HL-60 (cell line): ENCODE results near the gene TIGAR.

ENCODE experiments used
- DNase-seq, 2 experiments: peaks; one replicate each; pipeline ENCODE4 v3.0.0-alpha.2; 2010 to 2020; ENCODE audit warnings: low read depth in 1 of 2, low spot score in 1 of 2
- H3K27ac ChIP-seq: fragments of 250-450 bp; sonication (Bioruptor Pico); replicated peaks from 2 replicates; pipeline ENCODE4 v1.5.1; 2020; ENCODE audit warnings: mild to moderate bottlenecking, moderate library complexity
- H3K27me3 ChIP-seq: fragments of 250-450 bp; sonication (Bioruptor Pico); 2 replicates; pipeline ENCODE4 v1.5.1; 2021; ENCODE audit warnings: mild to moderate bottlenecking, moderate library complexity; ENCODE audit not compliant: insufficient read depth, poor library complexity, severe bottlenecking
- H3K4me3 ChIP-seq: replicated peaks from 2 replicates; pipeline ENCODE4 v1.5.1; 2011; ENCODE audit warnings: mild to moderate bottlenecking, control low read depth, low read length; ENCODE audit not compliant: insufficient read depth
- CTCF ChIP-seq: IDR thresholded peaks from one replicate; pipeline ENCODE4 v1.5.1; 2011; ENCODE audit warnings: low read length, control low read depth, inconsistent platforms; ENCODE audit not compliant: insufficient read depth
- GABPA ChIP-seq: IDR thresholded peaks from 2 replicates; pipeline ENCODE4 v1.6.1; 2012; ENCODE audit warnings: low read depth
- POLR2AphosphoS5 ChIP-seq: IDR thresholded peaks from 2 replicates; pipeline ENCODE4 v1.6.1; 2012; ENCODE audit warnings: low read depth
- REST ChIP-seq: IDR thresholded peaks from 2 replicates; pipeline ENCODE4 v1.6.1; 2012; ENCODE audit warnings: low read depth; ENCODE audit not compliant: insufficient replicate concordance
- SPI1 ChIP-seq: IDR thresholded peaks from 2 replicates; pipeline ENCODE4 v1.6.1; 2012; ENCODE audit warnings: low read depth, mild to moderate bottlenecking, borderline replicate concordance

TIGAR gene

GRCh38 chr12:4401117-4401516 is 80.1 kb downstream of the TIGAR start:
- H3K27me3 ChIP-seq, result peaks cover 5% of the 10 kb centered on the region
- TF ChIP-seq POLR2AphosphoS5, result no peak
- TF ChIP-seq CTCF, result no peak
- TF ChIP-seq SPI1, result no peak
- TF ChIP-seq REST, result no peak
- TF ChIP-seq GABPA, result no peak
- no peak overlapping the region for H3K27ac ChIP-seq
- no peak for DNase-seq
- no peak overlapping the region for H3K4me3 ChIP-seq

- H3K27me3 ChIP-seq, result peaks cover 5% of the 10 kb centered on the region
- DNase-seq, result no peak
- no peak overlapping the region for H3K4me3 ChIP-seq
- TF ChIP-seq POLR2AphosphoS5, result no peak
- no peak for TF ChIP-seq GABPA
- TF ChIP-seq REST, result no peak
- TF ChIP-seq SPI1, result no peak
- TF ChIP-seq CTCF, result no peak
- no peak overlapping the region for H3K27ac ChIP-seq
Measured at GRCh38 chr12:4402996-4403395, 82.0 kb downstream of the TIGAR start.
